ENCODE results near the gene LOX. TPM values are rescaled to one million over a fixed set of nuclear protein-coding genes. Genes with fewer than 3 reads are reported as not detected.
A peak's percentile ranks its signal among the peaks of the same experiment; 100 is the strongest.

Gene LOX
- polyA plus RNA-seq, 1 donor (not counting 4 experiments of a cell fraction or from before 2014, with no cell fraction given): 0.33 TPM

DNA sequence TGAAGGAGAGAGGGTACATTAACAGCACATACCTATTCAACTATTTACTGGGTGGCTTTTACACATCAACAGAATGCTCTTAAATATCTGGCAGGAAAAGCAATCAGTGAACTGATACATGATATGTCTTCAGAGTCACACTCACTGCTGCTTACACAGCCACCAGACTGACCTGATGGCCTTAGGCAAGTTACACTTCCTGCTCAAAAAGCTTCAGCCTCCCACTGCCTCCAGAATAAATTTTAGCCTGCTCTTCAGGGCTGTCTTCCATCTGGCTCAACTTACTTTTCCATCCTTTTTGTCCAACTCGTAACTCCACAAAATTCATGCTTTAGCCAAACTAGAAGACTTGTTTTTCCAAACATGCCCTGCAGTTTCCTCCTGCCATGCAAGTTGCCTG, 10.7 kb downstream of the LOX start:
- Histone ChIP-seq H3K9ac (ENCODE audit: control insufficient read depth, extremely low read depth, insufficient read depth, low read length) (no peak overlapping the region), H3K27me3 (ENCODE audit: control insufficient read depth, extremely low read depth, insufficient read depth, low read length) (no peaks in the 10 kb centered on the region), H4K20me1 (ENCODE audit: control insufficient read depth, extremely low read depth, insufficient read depth, low read length) (no peaks in the 10 kb centered on the region), H3K9me1 (ENCODE audit: control insufficient read depth, extremely low read depth, insufficient read depth, low read length) (no peaks in the 10 kb centered on the region), H3K27ac (ENCODE audit: control insufficient read depth, insufficient read depth, low read length) (no peak overlapping the region), H3K4me3 (ENCODE audit: control insufficient read depth in 2 of 3, extremely low read depth in 1 of 3, insufficient read depth in 2 of 3, low read depth in 1 of 3, low read length in 3 of 3) (no peak overlapping the region), H3K4me2 (ENCODE audit: control insufficient read depth, extremely low read depth, insufficient read depth, low read depth, low read length) (no peak overlapping the region), H3K4me1 (ENCODE audit: control insufficient read depth, extremely low read depth, insufficient read depth, low read length) (peaks cover 2% of the 10 kb centered on the region), H2AFZ (ENCODE audit: control insufficient read depth, low read length) (no peak overlapping the region), H3K9me3 (ENCODE audit: control insufficient read depth, low read depth, low read length) (no peaks in the 10 kb centered on the region), H3K36me3 (ENCODE audit: control insufficient read depth in 2 of 2, extremely low read depth in 1 of 2, insufficient read depth in 2 of 2, low read length in 2 of 2) (no peaks in the 10 kb centered on the region), H3K79me2 (ENCODE audit: control insufficient read depth, insufficient read depth, low read length) (no peaks in the 10 kb centered on the region)
- dilution Hi-C loops (cut with MboI; ENCODE audit: extremely low pct_ligation_motif_present, low sequenced_read_pairs): no loop called here
- DNase-seq (ENCODE audit: low read depth, low spot score) (no peak), FAIRE-seq (peak; percentile 43)
- TF ChIP-seq CTCF (optimal IDR thresholded peaks at IDR 0.05 in 1 of 3, IDR thresholded peaks at IDR 0.05 in 1 of 3, conservative IDR thresholded peaks at IDR 0.05 in 1 of 3; ENCODE audit: extremely low read depth in 1 of 3, insufficient read depth in 2 of 3, low read length in 3 of 3): no peak
- TF ChIP-seq EZH2 (IDR thresholded peaks at IDR 0.05; ENCODE audit: low read length): no peak

GRCh38 chr5:122064992-122065391, 13.1 kb downstream of the LOX start:
- Histone ChIP-seq H3K9ac (ENCODE audit: control insufficient read depth, extremely low read depth, insufficient read depth, low read length) (no peak overlapping the region), H4K20me1 (ENCODE audit: control insufficient read depth, extremely low read depth, insufficient read depth, low read length) (no peaks in the 10 kb centered on the region), H3K9me3 (ENCODE audit: control insufficient read depth, low read depth, low read length) (no peaks in the 10 kb centered on the region)

More at GRCh38 chr5:122064992-122065391, 13.1 kb downstream of the LOX start:
- dilution Hi-C loops (cut with MboI; ENCODE audit: extremely low pct_ligation_motif_present, low sequenced_read_pairs): no loop called here
- Histone ChIP-seq H3K79me2 (ENCODE audit: control insufficient read depth, insufficient read depth, low read length) (no peaks in the 10 kb centered on the region), H3K27me3 (ENCODE audit: control insufficient read depth, extremely low read depth, insufficient read depth, low read length) (no peaks in the 10 kb centered on the region), H2AFZ (ENCODE audit: control insufficient read depth, low read length) (no peak overlapping the region), H3K4me3 (ENCODE audit: control insufficient read depth in 2 of 3, extremely low read depth in 1 of 3, insufficient read depth in 2 of 3, low read depth in 1 of 3, low read length in 3 of 3) (no peak overlapping the region), H3K36me3 (ENCODE audit: control insufficient read depth in 2 of 2, extremely low read depth in 1 of 2, insufficient read depth in 2 of 2, low read length in 2 of 2) (no peaks in the 10 kb centered on the region), H3K9me1 (ENCODE audit: control insufficient read depth, extremely low read depth, insufficient read depth, low read length) (no peaks in the 10 kb centered on the region), H3K4me1 (ENCODE audit: control insufficient read depth, extremely low read depth, insufficient read depth, low read length) (peaks cover 3% of the 10 kb centered on the region), H3K27ac (ENCODE audit: control insufficient read depth, insufficient read depth, low read length) (no peak overlapping the region), H3K4me2 (ENCODE audit: control insufficient read depth, extremely low read depth, insufficient read depth, low read depth, low read length) (no peak overlapping the region)
- FAIRE-seq: no peak
- DNase-seq (ENCODE audit: low read depth, low spot score): no peak
- TF ChIP-seq CTCF (optimal IDR thresholded peaks at IDR 0.05 in 1 of 3, IDR thresholded peaks at IDR 0.05 in 1 of 3, conservative IDR thresholded peaks at IDR 0.05 in 1 of 3; ENCODE audit: extremely low read depth in 1 of 3, insufficient read depth in 2 of 3, low read length in 3 of 3) (no peak), EZH2 (IDR thresholded peaks at IDR 0.05; ENCODE audit: low read length) (no peak)

Measured in keratinocyte (primary cell).